GM23338 (cell line): ENCODE results near the gene ISG20.

ENCODE experiments used
- CREB1 ChIP-seq: fragments of 250-450 bp; sonication (Bioruptor Pico); IDR thresholded peaks from 2 replicates; pipeline ENCODE4 v1.5.0; 2020; ENCODE audit warnings: low read depth, mild to moderate bottlenecking, moderate library complexity
- EZH2 ChIP-seq: fragments of 200-600 bp; sonication (generic); IDR thresholded peaks from one replicate; pipeline ENCODE4 v1.8.0; 2017; ENCODE audit warnings: antibody characterized with exemption, mild to moderate bottlenecking, low read depth; ENCODE audit not compliant: unreplicated experiment
- EZH2phosphoT487 ChIP-seq: fragments of 200-600 bp; sonication (generic); IDR thresholded peaks from one replicate; pipeline ENCODE4 v1.8.1; 2018; ENCODE audit warnings: antibody characterized with exemption; ENCODE audit not compliant: unreplicated experiment
- JUNB ChIP-seq: IDR thresholded peaks from one replicate; pipeline ENCODE4 v1.6.1; 2016; ENCODE audit warnings: antibody characterized with exemption; ENCODE audit not compliant: unreplicated experiment
- NANOG ChIP-seq: IDR thresholded peaks from 2 replicates; pipeline ENCODE4 v1.6.1; 2016; ENCODE audit warnings: antibody characterized with exemption, borderline replicate concordance
- POLR2AphosphoS5 ChIP-seq: IDR thresholded peaks from 2 replicates; pipeline ENCODE4 v1.6.1; 2016; ENCODE audit warnings: antibody characterized with exemption, low read depth
- STAT1 ChIP-seq: IDR thresholded peaks from one replicate; pipeline ENCODE4 v1.6.1; 2016; ENCODE audit warnings: antibody characterized with exemption; ENCODE audit not compliant: unreplicated experiment
- ZNF114 ChIP-seq: fragments of 250-450 bp; sonication (Bioruptor Pico); IDR thresholded peaks from 2 replicates; pipeline ENCODE4 v1.5.0; 2020; ENCODE audit warnings: mild to moderate bottlenecking, moderate library complexity
- ZNF331 ChIP-seq: fragments of 250-450 bp; sonication (Bioruptor Pico); IDR thresholded peaks from 2 replicates; pipeline ENCODE4 v1.5.0; 2020; ENCODE audit warnings: low read depth, mild to moderate bottlenecking, moderate library complexity
- TF ChIP-seq, protein P1 (sequence below), 2 experiments: fragments of 200-600 bp in 1 of 2; sonication (generic) in 1 of 2; conservative IDR thresholded peaks; 2 replicates each; pipeline versions ENCODE4 v1.5.1 to v1.6.1; 2016 to 2017; ENCODE audit warnings: antibody characterized with exemption in 2 of 2, low read depth in 2 of 2, mild to moderate bottlenecking in 2 of 2, moderate library complexity in 1 of 2
- TF ChIP-seq, protein P2 (sequence below): IDR thresholded peaks from one replicate; pipeline ENCODE4 v1.6.1; 2018; ENCODE audit warnings: antibody characterized with exemption; ENCODE audit not compliant: unreplicated experiment
- TF ChIP-seq, protein P3 (sequence below): IDR thresholded peaks from 2 replicates; pipeline ENCODE4 v1.6.1; 2016; ENCODE audit warnings: antibody characterized with exemption
- TF ChIP-seq, protein P4 (sequence below): fragments of 250-450 bp; sonication (Bioruptor Pico); IDR thresholded peaks from 2 replicates; pipeline ENCODE4 v1.5.0; 2020; ENCODE audit warnings: mild to moderate bottlenecking, moderate library complexity

DNA sequence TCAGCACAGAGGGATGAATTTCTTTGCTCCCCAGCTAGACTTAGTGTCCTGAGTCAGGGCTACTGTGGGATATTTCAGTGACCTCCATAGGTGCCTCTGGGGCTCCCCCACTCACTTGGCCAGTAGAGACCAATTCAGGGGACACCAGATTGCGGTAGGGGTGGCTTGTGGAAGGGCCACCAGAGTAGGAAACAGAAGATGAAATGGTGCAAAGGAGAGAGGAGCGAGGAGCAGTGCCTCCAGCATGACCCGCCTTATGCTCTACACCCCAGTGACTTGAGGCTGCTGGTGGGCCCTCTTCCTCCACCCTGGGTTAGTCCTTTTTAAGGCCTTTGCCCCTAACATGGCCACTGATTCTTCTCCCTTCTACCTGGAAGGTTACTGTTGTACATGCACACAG is 15.2 kb upstream of the ISG20 start:
- TF ChIP-seq EZH2 (no peak), CREB1 (CRISPR knock-in tag) (no peak), POLR2AphosphoS5 (no peak), STAT1 (no peak), EZH2phosphoT487 (no peak), JUNB (no peak), ZNF114 (CRISPR knock-in tag) (no peak), NANOG (no peak), ZNF331 (CRISPR knock-in tag) (no peak)
- TF ChIP-seq, protein P1, sequence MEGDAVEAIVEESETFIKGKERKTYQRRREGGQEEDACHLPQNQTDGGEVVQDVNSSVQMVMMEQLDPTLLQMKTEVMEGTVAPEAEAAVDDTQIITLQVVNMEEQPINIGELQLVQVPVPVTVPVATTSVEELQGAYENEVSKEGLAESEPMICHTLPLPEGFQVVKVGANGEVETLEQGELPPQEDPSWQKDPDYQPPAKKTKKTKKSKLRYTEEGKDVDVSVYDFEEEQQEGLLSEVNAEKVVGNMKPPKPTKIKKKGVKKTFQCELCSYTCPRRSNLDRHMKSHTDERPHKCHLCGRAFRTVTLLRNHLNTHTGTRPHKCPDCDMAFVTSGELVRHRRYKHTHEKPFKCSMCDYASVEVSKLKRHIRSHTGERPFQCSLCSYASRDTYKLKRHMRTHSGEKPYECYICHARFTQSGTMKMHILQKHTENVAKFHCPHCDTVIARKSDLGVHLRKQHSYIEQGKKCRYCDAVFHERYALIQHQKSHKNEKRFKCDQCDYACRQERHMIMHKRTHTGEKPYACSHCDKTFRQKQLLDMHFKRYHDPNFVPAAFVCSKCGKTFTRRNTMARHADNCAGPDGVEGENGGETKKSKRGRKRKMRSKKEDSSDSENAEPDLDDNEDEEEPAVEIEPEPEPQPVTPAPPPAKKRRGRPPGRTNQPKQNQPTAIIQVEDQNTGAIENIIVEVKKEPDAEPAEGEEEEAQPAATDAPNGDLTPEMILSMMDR (conservative IDR thresholded peaks at IDR 0.05; ENCODE audit: low read depth in 2 of 2), result no peak
- TF ChIP-seq, protein P2, sequence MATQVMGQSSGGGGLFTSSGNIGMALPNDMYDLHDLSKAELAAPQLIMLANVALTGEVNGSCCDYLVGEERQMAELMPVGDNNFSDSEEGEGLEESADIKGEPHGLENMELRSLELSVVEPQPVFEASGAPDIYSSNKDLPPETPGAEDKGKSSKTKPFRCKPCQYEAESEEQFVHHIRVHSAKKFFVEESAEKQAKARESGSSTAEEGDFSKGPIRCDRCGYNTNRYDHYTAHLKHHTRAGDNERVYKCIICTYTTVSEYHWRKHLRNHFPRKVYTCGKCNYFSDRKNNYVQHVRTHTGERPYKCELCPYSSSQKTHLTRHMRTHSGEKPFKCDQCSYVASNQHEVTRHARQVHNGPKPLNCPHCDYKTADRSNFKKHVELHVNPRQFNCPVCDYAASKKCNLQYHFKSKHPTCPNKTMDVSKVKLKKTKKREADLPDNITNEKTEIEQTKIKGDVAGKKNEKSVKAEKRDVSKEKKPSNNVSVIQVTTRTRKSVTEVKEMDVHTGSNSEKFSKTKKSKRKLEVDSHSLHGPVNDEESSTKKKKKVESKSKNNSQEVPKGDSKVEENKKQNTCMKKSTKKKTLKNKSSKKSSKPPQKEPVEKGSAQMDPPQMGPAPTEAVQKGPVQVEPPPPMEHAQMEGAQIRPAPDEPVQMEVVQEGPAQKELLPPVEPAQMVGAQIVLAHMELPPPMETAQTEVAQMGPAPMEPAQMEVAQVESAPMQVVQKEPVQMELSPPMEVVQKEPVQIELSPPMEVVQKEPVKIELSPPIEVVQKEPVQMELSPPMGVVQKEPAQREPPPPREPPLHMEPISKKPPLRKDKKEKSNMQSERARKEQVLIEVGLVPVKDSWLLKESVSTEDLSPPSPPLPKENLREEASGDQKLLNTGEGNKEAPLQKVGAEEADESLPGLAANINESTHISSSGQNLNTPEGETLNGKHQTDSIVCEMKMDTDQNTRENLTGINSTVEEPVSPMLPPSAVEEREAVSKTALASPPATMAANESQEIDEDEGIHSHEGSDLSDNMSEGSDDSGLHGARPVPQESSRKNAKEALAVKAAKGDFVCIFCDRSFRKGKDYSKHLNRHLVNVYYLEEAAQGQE, result no peak
- TF ChIP-seq, protein P3, sequence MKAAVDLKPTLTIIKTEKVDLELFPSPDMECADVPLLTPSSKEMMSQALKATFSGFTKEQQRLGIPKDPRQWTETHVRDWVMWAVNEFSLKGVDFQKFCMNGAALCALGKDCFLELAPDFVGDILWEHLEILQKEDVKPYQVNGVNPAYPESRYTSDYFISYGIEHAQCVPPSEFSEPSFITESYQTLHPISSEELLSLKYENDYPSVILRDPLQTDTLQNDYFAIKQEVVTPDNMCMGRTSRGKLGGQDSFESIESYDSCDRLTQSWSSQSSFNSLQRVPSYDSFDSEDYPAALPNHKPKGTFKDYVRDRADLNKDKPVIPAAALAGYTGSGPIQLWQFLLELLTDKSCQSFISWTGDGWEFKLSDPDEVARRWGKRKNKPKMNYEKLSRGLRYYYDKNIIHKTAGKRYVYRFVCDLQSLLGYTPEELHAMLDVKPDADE, result no peak
- TF ChIP-seq, protein P4, sequence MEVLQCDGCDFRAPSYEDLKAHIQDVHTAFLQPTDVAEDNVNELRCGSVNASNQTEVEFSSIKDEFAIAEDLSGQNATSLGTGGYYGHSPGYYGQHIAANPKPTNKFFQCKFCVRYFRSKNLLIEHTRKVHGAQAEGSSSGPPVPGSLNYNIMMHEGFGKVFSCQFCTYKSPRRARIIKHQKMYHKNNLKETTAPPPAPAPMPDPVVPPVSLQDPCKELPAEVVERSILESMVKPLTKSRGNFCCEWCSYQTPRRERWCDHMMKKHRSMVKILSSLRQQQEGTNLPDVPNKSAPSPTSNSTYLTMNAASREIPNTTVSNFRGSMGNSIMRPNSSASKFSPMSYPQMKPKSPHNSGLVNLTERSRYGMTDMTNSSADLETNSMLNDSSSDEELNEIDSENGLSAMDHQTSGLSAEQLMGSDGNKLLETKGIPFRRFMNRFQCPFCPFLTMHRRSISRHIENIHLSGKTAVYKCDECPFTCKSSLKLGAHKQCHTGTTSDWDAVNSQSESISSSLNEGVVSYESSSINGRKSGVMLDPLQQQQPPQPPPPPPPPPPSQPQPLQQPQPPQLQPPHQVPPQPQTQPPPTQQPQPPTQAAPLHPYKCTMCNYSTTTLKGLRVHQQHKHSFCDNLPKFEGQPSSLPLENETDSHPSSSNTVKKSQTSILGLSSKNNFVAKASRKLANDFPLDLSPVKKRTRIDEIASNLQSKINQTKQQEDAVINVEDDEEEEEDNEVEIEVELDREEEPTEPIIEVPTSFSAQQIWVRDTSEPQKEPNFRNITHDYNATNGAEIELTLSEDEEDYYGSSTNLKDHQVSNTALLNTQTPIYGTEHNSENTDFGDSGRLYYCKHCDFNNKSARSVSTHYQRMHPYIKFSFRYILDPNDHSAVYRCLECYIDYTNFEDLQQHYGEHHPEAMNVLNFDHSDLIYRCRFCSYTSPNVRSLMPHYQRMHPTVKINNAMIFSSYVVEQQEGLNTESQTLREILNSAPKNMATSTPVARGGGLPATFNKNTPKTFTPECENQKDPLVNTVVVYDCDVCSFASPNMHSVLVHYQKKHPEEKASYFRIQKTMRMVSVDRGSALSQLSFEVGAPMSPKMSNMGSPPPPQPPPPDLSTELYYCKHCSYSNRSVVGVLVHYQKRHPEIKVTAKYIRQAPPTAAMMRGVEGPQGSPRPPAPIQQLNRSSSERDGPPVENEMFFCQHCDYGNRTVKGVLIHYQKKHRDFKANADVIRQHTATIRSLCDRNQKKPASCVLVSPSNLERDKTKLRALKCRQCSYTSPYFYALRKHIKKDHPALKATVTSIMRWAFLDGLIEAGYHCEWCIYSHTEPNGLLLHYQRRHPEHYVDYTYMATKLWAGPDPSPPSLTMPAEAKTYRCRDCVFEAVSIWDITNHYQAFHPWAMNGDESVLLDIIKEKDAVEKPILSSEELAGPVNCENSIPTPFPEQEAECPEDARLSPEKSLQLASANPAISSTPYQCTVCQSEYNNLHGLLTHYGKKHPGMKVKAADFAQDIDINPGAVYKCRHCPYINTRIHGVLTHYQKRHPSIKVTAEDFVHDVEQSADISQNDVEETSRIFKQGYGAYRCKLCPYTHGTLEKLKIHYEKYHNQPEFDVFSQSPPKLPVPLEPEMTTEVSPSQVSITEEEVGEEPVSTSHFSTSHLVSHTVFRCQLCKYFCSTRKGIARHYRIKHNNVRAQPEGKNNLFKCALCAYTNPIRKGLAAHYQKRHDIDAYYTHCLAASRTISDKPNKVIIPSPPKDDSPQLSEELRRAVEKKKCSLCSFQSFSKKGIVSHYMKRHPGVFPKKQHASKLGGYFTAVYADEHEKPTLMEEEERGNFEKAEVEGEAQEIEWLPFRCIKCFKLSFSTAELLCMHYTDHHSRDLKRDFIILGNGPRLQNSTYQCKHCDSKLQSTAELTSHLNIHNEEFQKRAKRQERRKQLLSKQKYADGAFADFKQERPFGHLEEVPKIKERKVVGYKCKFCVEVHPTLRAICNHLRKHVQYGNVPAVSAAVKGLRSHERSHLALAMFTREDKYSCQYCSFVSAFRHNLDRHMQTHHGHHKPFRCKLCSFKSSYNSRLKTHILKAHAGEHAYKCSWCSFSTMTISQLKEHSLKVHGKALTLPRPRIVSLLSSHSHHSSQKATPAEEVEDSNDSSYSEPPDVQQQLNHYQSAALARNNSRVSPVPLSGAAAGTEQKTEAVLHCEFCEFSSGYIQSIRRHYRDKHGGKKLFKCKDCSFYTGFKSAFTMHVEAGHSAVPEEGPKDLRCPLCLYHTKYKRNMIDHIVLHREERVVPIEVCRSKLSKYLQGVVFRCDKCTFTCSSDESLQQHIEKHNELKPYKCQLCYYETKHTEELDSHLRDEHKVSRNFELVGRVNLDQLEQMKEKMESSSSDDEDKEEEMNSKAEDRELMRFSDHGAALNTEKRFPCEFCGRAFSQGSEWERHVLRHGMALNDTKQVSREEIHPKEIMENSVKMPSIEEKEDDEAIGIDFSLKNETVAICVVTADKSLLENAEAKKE, result no peak
